Neural cell (in vitro differentiated cells): ENCODE data around the gene DIS3L2. TPM values are rescaled to one million over a fixed set of nuclear protein-coding genes. Genes with fewer than 3 reads are reported as not detected.

Source experiments
- H2AFZ ChIP-seq: fragments of 200-600, 300-800 bp; sonication (generic), shearing (Covaris generic); 2 replicates; pipeline ENCODE4 v1.6.0; 2014; ENCODE audit warnings: low read depth, mild to moderate bottlenecking, antibody characterized with exemption, low read length, moderate library complexity
- H3F3A ChIP-seq: fragments of 200-600 bp; shearing (Covaris generic); 2 replicates; pipeline ENCODE4 v1.6.1; 2016; ENCODE audit warnings: mild to moderate bottlenecking, moderate library complexity, mixed read lengths, antibody characterized with exemption, low read length; ENCODE audit not compliant: insufficient read depth, poor library complexity, severe bottlenecking
- H3K27ac ChIP-seq: fragments of 200-600, 300-800 bp; sonication (generic), shearing (Covaris generic); 2 replicates; pipeline ENCODE4 v1.5.1; 2014; ENCODE audit warnings: mild to moderate bottlenecking, low read length, moderate library complexity
- H3K27me3 ChIP-seq: fragments of 300-800, 200-600 bp; sonication (generic), shearing (Covaris generic); 2 replicates; pipeline ENCODE4 v1.6.0; 2014; ENCODE audit warnings: mild to moderate bottlenecking, low read depth, low read length, moderate library complexity; ENCODE audit not compliant: insufficient read depth
- H3K36me3 ChIP-seq: fragments of 300-800, 200-600 bp; sonication (generic), shearing (Covaris generic); 2 replicates; pipeline ENCODE4 v1.5.1; 2014; ENCODE audit warnings: mild to moderate bottlenecking, antibody characterized with exemption, low read length, moderate library complexity; ENCODE audit not compliant: insufficient read depth
- H3K4me2 ChIP-seq: fragments of 300-800, 200-600 bp; sonication (generic), shearing (Covaris generic); 2 replicates; pipeline ENCODE4 v1.6.0; 2014; ENCODE audit warnings: mild to moderate bottlenecking, low read length
- H3K4me3 ChIP-seq: fragments of 300-800, 200-600 bp; sonication (generic), shearing (Covaris generic); 2 replicates; pipeline ENCODE4 v1.5.1; 2014; ENCODE audit warnings: mild to moderate bottlenecking, low read length, moderate library complexity
- H3K79me2 ChIP-seq: fragments of 200-600 bp; shearing (Covaris generic); replicated peaks from 2 replicates; pipeline ENCODE4 v1.6.0; 2014; ENCODE audit warnings: mild to moderate bottlenecking, low read length, moderate library complexity; ENCODE audit not compliant: insufficient read depth
- H3K9ac ChIP-seq: fragments of 300-800, 200-600 bp; sonication (generic), shearing (Covaris generic); 2 replicates; pipeline ENCODE4 v1.6.1; 2016; ENCODE audit warnings: mild to moderate bottlenecking, low read length, mixed read lengths
- H3K9me2 ChIP-seq: fragments of 200-600 bp; shearing (Covaris generic); 2 replicates; pipeline ENCODE4 v1.6.1; 2016; ENCODE audit warnings: mild to moderate bottlenecking, low read length, mixed read lengths; ENCODE audit not compliant: insufficient read depth
- H3K9me3 ChIP-seq: fragments of 200-600, 300-800 bp; sonication (generic), shearing (Covaris generic); 2 replicates; pipeline ENCODE4 v1.6.1; 2016; ENCODE audit warnings: mild to moderate bottlenecking, mixed run types, low read length, moderate library complexity, mixed read lengths
- H4K20me1 ChIP-seq: fragments of 200-600 bp; shearing (Covaris generic); 2 replicates; pipeline ENCODE4 v1.6.1; 2016; ENCODE audit warnings: mild to moderate bottlenecking, mixed run types; ENCODE audit not compliant: insufficient read depth
- EP300 ChIP-seq: fragments of 450-650 bp; conservative IDR thresholded peaks from 2 replicates; pipeline ENCODE4 v1.6.1; 2014; ENCODE audit warnings: antibody characterized with exemption, mild to moderate bottlenecking, moderate library complexity; ENCODE audit not compliant: poor library complexity, severe bottlenecking
- EZH2 ChIP-seq: fragments of 200-600, 300-800 bp; shearing (Covaris generic), sonication (generic); IDR thresholded peaks from 2 replicates; pipeline ENCODE4 v1.6.1; 2014; ENCODE audit warnings: antibody characterized with exemption, low read length, borderline replicate concordance, mild to moderate bottlenecking; ENCODE audit not compliant: insufficient read depth, poor library complexity, severe bottlenecking
- MXI1 ChIP-seq: fragments of 450-650 bp; conservative IDR thresholded peaks from 2 replicates; pipeline ENCODE4 v1.6.1; 2014; ENCODE audit warnings: antibody characterized with exemption, mild to moderate bottlenecking; ENCODE audit not compliant: poor library complexity, severe bottlenecking
- POLR2AphosphoS5 ChIP-seq: IDR thresholded peaks from 2 replicates; pipeline ENCODE4 v1.6.1; 2012
- RAD21 ChIP-seq: fragments of 450-650 bp; conservative IDR thresholded peaks from 2 replicates; pipeline ENCODE4 v1.6.1; 2014; ENCODE audit warnings: antibody characterized with exemption, mild to moderate bottlenecking, moderate library complexity
- SMC3 ChIP-seq: fragments of 450-650 bp; conservative IDR thresholded peaks from 2 replicates; pipeline ENCODE4 v1.6.1; 2014; ENCODE audit warnings: antibody characterized with exemption, mild to moderate bottlenecking, moderate library complexity; ENCODE audit not compliant: poor library complexity
- TAF1 ChIP-seq: IDR thresholded peaks from 2 replicates; pipeline ENCODE4 v1.6.1; 2012; ENCODE audit warnings: low read depth
- polyA plus RNA-seq: library from polyadenylated mRNA; depleted of rRNA; stranded (reverse); fragments of >200 nt; gene quantifications from 2 replicates; pipeline ENCODE4 v1.2.3, GENCODE V29; 2014
- TF ChIP-seq, protein P1 (sequence below): IDR thresholded peaks from 2 replicates; pipeline ENCODE4 v1.6.1; 2012; ENCODE audit warnings: borderline replicate concordance
- TF ChIP-seq, protein P2 (sequence below): fragments of 450-650 bp; IDR thresholded peaks from 2 replicates; pipeline ENCODE4 v1.5.1; 2014; ENCODE audit warnings: antibody characterized with exemption, mild to moderate bottlenecking, moderate library complexity; ENCODE audit not compliant: poor library complexity, severe bottlenecking

DIS3L2 gene
- polyA plus RNA-seq, 1 donor from 2014 or later: 20.0 TPM

- Histone ChIP-seq H4K20me1 (no peaks in the 10 kb centered on the region), H3K4me3 (no peak overlapping the region), H3K79me2 (no peaks in the 10 kb centered on the region), H3K9me3 (no peaks in the 10 kb centered on the region), H3K9me2 (no peaks in the 10 kb centered on the region), H3K27ac (no peak overlapping the region), H3K27me3 (no peaks in the 10 kb centered on the region), H3K36me3 (no peaks in the 10 kb centered on the region), H3F3A (no peaks in the 10 kb centered on the region), H2AFZ (no peak overlapping the region), H3K9ac (no peak overlapping the region), H3K4me2 (no peak overlapping the region)
- TF ChIP-seq EZH2: no peak
- no peak for TF ChIP-seq POLR2AphosphoS5
- no peak for TF ChIP-seq SMC3
- no peak for TF ChIP-seq EP300
- no peak for TF ChIP-seq RAD21
- no peak for TF ChIP-seq TAF1
- TF ChIP-seq MXI1: no peak
- TF ChIP-seq, protein P1, sequence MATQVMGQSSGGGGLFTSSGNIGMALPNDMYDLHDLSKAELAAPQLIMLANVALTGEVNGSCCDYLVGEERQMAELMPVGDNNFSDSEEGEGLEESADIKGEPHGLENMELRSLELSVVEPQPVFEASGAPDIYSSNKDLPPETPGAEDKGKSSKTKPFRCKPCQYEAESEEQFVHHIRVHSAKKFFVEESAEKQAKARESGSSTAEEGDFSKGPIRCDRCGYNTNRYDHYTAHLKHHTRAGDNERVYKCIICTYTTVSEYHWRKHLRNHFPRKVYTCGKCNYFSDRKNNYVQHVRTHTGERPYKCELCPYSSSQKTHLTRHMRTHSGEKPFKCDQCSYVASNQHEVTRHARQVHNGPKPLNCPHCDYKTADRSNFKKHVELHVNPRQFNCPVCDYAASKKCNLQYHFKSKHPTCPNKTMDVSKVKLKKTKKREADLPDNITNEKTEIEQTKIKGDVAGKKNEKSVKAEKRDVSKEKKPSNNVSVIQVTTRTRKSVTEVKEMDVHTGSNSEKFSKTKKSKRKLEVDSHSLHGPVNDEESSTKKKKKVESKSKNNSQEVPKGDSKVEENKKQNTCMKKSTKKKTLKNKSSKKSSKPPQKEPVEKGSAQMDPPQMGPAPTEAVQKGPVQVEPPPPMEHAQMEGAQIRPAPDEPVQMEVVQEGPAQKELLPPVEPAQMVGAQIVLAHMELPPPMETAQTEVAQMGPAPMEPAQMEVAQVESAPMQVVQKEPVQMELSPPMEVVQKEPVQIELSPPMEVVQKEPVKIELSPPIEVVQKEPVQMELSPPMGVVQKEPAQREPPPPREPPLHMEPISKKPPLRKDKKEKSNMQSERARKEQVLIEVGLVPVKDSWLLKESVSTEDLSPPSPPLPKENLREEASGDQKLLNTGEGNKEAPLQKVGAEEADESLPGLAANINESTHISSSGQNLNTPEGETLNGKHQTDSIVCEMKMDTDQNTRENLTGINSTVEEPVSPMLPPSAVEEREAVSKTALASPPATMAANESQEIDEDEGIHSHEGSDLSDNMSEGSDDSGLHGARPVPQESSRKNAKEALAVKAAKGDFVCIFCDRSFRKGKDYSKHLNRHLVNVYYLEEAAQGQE: no peak
- TF ChIP-seq, protein P2, sequence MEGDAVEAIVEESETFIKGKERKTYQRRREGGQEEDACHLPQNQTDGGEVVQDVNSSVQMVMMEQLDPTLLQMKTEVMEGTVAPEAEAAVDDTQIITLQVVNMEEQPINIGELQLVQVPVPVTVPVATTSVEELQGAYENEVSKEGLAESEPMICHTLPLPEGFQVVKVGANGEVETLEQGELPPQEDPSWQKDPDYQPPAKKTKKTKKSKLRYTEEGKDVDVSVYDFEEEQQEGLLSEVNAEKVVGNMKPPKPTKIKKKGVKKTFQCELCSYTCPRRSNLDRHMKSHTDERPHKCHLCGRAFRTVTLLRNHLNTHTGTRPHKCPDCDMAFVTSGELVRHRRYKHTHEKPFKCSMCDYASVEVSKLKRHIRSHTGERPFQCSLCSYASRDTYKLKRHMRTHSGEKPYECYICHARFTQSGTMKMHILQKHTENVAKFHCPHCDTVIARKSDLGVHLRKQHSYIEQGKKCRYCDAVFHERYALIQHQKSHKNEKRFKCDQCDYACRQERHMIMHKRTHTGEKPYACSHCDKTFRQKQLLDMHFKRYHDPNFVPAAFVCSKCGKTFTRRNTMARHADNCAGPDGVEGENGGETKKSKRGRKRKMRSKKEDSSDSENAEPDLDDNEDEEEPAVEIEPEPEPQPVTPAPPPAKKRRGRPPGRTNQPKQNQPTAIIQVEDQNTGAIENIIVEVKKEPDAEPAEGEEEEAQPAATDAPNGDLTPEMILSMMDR: no peak
Measured at GRCh38 chr2:232246245-232246644, 284.7 kb downstream of the DIS3L2 start.

DNA sequence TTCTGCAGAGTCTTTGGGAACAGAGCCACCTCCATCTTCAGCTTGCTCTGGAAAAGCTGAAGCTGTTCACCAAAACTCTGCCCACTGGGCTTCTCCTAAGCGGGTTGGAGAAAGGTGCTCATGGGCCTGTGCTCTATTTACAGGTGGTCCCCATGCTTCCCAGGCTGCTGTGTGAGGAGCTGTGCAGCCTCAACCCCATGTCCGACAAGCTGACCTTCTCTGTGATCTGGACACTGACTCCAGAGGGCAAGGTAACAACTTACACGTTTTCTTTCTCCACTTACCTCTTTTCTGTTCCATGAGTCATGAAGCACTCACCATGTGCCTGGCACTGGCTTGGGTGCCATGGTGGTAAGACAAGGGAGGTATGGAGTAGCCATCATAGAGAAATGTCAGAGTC, 287.6 kb downstream of the DIS3L2 start:
- H3K9me2 ChIP-seq: no peaks in the 10 kb centered on the region
- no peaks in the 10 kb centered on the region for H3K9me3 ChIP-seq
- no peak overlapping the region for H3K27ac ChIP-seq
- H3K36me3 ChIP-seq: no peaks in the 10 kb centered on the region
- no peaks in the 10 kb centered on the region for H3F3A ChIP-seq
- no peaks in the 10 kb centered on the region for H3K79me2 ChIP-seq
- no peak overlapping the region for H3K4me2 ChIP-seq
- H3K4me3 ChIP-seq: no peak overlapping the region
- H3K9ac ChIP-seq: no peak overlapping the region
- no peak for TF ChIP-seq TAF1
- no peak for TF ChIP-seq EZH2
- TF ChIP-seq RAD21: no peak
- TF ChIP-seq, protein P2: no peak
- no peak for TF ChIP-seq SMC3
- no peak for TF ChIP-seq MXI1
- no peaks in the 10 kb centered on the region for H4K20me1 ChIP-seq
- H2AFZ ChIP-seq: no peak overlapping the region
- no peaks in the 10 kb centered on the region for H3K27me3 ChIP-seq
